Panc1 (cell line): ENCODE measurements around the gene LPP.

Source experiments
- POLR2AphosphoS5 ChIP-seq: IDR thresholded peaks from 2 replicates; pipeline ENCODE4 v1.6.1; 2012; ENCODE audit warnings: mild to moderate bottlenecking, low read depth, low read length, moderate library complexity
- SIN3A ChIP-seq: IDR thresholded peaks from 2 replicates; pipeline ENCODE4 v1.6.1; 2012; ENCODE audit warnings: low read depth, mild to moderate bottlenecking, low read length, moderate library complexity, borderline replicate concordance; ENCODE audit not compliant: insufficient read depth
- TCF7L2 ChIP-seq: IDR thresholded peaks from 2 replicates; pipeline ENCODE4 v1.6.1; 2011; ENCODE audit warnings: mild to moderate bottlenecking, low read depth, low read length, inconsistent platforms
- TF ChIP-seq, protein P1 (sequence below): fragments of 450-650 bp; IDR thresholded peaks from 2 replicates; pipeline ENCODE4 v1.5.1; 2017; ENCODE audit warnings: mild to moderate bottlenecking
- TF ChIP-seq, protein P2 (sequence below), 2 experiments: IDR thresholded peaks; 2 replicates each; pipeline ENCODE4 v1.6.1; 2011 to 2012; ENCODE audit warnings: low read depth in 2 of 2, control low read depth in 1 of 2, low read length in 1 of 2, mild to moderate bottlenecking in 1 of 2, moderate library complexity in 1 of 2; ENCODE audit not compliant: insufficient read depth in 1 of 2

- TF ChIP-seq, protein P1, sequence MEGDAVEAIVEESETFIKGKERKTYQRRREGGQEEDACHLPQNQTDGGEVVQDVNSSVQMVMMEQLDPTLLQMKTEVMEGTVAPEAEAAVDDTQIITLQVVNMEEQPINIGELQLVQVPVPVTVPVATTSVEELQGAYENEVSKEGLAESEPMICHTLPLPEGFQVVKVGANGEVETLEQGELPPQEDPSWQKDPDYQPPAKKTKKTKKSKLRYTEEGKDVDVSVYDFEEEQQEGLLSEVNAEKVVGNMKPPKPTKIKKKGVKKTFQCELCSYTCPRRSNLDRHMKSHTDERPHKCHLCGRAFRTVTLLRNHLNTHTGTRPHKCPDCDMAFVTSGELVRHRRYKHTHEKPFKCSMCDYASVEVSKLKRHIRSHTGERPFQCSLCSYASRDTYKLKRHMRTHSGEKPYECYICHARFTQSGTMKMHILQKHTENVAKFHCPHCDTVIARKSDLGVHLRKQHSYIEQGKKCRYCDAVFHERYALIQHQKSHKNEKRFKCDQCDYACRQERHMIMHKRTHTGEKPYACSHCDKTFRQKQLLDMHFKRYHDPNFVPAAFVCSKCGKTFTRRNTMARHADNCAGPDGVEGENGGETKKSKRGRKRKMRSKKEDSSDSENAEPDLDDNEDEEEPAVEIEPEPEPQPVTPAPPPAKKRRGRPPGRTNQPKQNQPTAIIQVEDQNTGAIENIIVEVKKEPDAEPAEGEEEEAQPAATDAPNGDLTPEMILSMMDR: no peak
- TF ChIP-seq, protein P2, sequence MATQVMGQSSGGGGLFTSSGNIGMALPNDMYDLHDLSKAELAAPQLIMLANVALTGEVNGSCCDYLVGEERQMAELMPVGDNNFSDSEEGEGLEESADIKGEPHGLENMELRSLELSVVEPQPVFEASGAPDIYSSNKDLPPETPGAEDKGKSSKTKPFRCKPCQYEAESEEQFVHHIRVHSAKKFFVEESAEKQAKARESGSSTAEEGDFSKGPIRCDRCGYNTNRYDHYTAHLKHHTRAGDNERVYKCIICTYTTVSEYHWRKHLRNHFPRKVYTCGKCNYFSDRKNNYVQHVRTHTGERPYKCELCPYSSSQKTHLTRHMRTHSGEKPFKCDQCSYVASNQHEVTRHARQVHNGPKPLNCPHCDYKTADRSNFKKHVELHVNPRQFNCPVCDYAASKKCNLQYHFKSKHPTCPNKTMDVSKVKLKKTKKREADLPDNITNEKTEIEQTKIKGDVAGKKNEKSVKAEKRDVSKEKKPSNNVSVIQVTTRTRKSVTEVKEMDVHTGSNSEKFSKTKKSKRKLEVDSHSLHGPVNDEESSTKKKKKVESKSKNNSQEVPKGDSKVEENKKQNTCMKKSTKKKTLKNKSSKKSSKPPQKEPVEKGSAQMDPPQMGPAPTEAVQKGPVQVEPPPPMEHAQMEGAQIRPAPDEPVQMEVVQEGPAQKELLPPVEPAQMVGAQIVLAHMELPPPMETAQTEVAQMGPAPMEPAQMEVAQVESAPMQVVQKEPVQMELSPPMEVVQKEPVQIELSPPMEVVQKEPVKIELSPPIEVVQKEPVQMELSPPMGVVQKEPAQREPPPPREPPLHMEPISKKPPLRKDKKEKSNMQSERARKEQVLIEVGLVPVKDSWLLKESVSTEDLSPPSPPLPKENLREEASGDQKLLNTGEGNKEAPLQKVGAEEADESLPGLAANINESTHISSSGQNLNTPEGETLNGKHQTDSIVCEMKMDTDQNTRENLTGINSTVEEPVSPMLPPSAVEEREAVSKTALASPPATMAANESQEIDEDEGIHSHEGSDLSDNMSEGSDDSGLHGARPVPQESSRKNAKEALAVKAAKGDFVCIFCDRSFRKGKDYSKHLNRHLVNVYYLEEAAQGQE (IDR thresholded peaks at IDR 0.05; ENCODE audit: insufficient read depth in 1 of 2, low read depth in 2 of 2, low read length in 1 of 2): no peak
- TF ChIP-seq POLR2AphosphoS5 (no peak), TCF7L2 (no peak), SIN3A (no peak)
Measured at GRCh38 chr3:188390343-188390718, 236.4 kb downstream of the LPP start.
